CD4-positive, alpha-beta T cell treated with Interleukin-4 for 1 hour (primary cell): ENCODE measurements around the gene SCAPER.
"Not testable (repeated sequence)": the region's sequence is repeated elsewhere in the genome, so short reads cannot be mapped to it uniquely, and the experiment has no call there.

Experiments
- DNase-seq, 2 donors: peaks; one replicate each; pipeline ENCODE4 v3.0.0-alpha.2; 2020 to 2022

SCAPER gene

GRCh38 chr15:76912430-76912829, 7.3 kb upstream of the SCAPER start:
- no peak for DNase-seq

DNA sequence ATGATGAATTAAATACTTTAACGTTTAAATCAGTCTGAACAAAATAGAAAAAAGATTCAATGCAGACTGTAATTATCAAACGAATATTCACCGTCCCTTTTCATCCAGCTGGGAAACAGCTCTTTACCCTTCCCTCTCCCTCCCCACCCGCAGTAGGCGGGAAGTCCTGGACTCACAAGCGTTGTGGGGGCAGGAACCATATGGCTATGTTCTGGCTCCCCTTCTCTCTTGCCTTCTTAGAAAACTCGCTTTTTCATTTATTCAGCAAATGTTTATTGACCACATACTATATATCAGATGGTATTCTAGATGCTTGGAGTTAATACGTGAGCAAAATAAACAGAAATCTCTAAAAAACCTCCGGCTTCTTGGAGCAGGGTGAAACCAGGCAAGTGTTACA, 715 bp upstream of the SCAPER start:
- DNase-seq, result no peak

GRCh38 chr15:76904461-76905012, 603 bp downstream of the SCAPER start:
- DNase-seq, result peak in 1 of 2 donors; percentile 15

GRCh38 chr15:76903251-76903681, 1.9 kb downstream of the SCAPER start:
- DNase-seq, result peak in 1 of 2 donors; percentile 53

GRCh38 chr15:76901965-76902364, 3.2 kb downstream of the SCAPER start:
- no peak for DNase-seq

DNA sequence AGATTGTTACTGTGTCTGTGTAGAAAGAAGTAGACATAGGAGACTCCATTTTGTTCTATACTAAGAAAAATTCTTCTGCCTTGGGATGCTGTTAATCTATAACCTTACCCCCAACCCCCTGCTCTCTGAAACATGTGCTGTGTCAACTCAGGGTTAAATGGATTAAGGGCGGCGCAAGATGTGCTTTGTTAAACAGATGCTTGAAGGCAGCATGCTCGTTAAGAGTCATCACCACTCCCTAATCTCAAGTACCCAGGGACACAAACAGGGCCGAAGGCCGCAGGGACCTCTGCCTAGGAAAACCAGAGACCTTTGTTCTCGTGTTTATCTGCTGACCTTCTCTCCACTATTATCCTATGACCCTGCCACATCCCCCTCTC, 5.2 kb downstream of the SCAPER start:
- DNase-seq, result not testable (repeated sequence)

- DNase-seq, result not testable (repeated sequence)
Observed at GRCh38 chr15:76899176-76899930, 5.8 kb downstream of the SCAPER start.

- no peak for DNase-seq
Observed at GRCh38 chr15:76898102-76898501, 7.0 kb downstream of the SCAPER start.

GRCh38 chr15:76894174-76894573, 11.0 kb downstream of the SCAPER start:
- no peak for DNase-seq

DNA sequence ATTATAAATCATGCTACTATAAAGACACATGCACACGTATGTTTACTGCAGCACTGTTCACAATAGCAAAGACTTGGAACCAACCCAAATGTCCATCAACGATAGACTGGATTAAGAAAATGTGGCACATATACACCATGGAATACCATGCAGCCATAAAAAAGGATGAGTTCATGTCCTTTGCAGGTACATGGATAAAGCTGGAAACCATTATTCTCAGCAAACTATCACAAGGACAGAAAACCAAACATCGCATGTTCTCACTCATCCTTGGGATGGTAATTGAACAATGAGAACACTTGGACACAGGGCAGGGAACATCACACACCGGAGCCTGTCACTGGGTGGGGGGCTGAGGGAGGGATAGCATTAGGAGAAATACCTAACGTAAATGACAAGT, 12.3 kb downstream of the SCAPER start:
- not testable (repeated sequence) for DNase-seq

GRCh38 chr15:76887280-76888141, 17.6 kb downstream of the SCAPER start:
- not testable (repeated sequence) for DNase-seq

GRCh38 chr15:76885212-76885611, 19.9 kb downstream of the SCAPER start:
- no peak for DNase-seq

DNA sequence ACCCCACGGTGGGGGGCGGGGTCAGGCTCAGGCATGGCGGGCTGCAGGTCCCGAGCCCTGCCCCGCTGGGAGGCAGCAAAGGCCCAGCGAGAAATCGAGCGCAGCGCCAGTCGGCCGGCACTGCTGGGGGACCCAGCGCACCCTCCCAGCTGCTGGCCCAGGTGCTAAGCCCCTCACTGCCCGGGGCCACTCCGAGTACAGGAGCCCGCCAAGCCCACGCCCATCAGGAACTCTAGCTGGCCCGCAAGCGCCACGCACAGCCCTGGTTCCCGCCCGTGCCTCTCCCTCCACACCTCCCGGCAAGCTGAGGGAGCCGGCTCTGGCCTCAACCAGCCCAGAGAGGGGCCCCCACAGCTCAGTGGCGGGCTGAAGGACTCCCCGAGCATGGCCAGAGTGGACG, 29.2 kb downstream of the SCAPER start:
- no peak for DNase-seq

DNA sequence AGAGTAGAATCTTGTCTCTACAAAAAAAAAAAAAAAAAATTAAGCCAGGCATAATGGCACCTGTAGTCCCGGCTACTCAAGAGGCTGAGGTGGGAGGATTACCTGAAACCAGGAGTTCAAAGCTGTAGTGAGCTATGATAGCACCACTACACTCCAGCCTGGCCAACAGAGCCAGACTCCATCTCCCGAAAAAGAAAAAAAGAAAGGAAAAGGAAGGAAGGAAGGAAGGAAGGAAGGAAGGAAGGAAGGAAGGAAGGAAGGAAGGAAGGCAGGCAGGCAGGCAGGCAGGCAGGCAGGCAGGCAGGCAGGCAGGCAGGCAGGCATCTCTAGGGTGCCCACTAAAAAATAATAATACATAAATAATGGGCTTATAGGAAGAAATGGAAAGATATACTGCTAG, 32.1 kb downstream of the SCAPER start:
- not testable (repeated sequence) for DNase-seq

DNA sequence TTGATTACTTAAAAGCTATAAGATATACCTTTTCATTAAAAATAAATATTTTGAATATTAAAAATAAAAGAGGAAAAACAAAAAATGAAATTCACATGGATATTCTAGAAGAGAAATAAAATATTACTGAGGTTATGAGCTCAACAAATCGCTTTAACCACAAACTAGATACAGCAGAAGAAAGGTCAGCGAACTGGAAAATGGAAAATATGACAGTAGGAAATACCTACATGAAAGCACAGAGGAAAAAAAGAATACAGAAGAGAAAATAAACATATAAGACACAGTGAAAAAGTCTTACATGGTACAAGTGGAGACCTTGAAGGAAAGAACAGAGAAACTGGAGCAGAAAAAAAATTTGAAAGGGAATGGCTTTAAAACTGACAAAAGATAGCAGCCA, 33.2 kb downstream of the SCAPER start:
- DNase-seq, result no peak

GRCh38 chr15:76868740-76869139, 36.4 kb downstream of the SCAPER start:
- no peak for DNase-seq

- peak in 1 of 2 donors; percentile 10 for DNase-seq
Observed at GRCh38 chr15:76866716-76867321, 38.3 kb downstream of the SCAPER start.

- DNase-seq, result peak in 1 of 2 donors; percentile 3
Observed at GRCh38 chr15:76866008-76866407, 39.1 kb downstream of the SCAPER start.

GRCh38 chr15:76865548-76865991, 39.6 kb downstream of the SCAPER start:
- DNase-seq, result no peak

GRCh38 chr15:76864586-76864985, 40.6 kb downstream of the SCAPER start:
- no peak for DNase-seq

DNA sequence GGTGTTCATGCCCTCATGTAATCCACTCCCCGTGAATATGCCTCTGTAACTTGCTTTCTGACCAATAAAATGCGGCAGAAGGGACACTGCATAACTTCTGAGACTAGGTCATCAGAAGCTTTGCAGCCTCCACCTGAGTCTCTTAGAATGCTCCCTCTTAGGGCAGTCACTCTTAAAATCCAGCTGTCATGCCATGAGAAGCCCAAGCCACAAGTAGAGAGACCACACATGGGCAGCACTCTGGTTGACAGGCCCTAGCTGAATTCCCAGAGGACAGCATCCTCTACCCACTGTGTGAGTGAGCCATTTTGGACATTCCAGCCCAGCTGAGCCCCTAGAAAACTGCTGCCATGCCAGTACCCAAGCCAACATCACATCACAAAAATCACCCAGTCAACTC, 41.4 kb downstream of the SCAPER start:
- DNase-seq, result no peak

GRCh38 chr15:76863123-76863522, 42.0 kb downstream of the SCAPER start:
- no peak for DNase-seq

DNA sequence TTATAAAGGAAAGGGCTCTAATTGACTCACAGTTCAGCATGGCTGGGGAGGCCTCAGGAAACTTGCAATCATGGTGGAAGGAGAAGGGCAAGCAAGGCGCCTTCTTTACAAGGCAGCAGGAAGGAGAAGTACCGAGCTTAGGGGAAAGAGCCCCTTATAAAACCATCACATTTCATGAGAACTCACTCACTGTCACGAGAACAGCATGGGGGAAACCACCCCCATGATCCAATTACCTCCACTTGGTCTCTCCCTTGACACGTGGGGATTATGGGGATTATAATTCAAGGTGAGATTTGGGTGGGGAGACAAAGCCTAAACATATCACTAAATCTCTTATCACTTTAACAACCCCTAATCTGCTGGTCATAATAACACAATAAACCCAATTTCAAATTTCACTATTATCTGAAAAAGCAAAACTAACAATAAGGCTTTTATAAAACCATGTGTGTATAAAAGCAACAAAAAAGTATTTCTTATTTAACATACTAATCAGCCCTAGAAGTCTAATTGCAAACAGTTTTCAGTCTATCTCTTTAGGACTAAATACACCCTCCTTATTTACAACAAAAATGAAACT, 43.2 kb downstream of the SCAPER start:
- DNase-seq, result no peak
